HG03442 (cell line): ENCODE measurements around the gene TRMT1.

Experiments used
- ATAC-seq: cut with Tn5 transposase; IDR thresholded peaks from one replicate; pipeline ENCODE4 v1.9.1; 2021; ENCODE audit warnings: mild to moderate bottlenecking, moderate library complexity; ENCODE audit not compliant: unreplicated experiment

TRMT1 gene

GRCh38 chr19:13127811-13128575, 11.5 kb upstream of the TRMT1 start:
- ATAC-seq: no peak

- ATAC-seq: no peak
Measured at GRCh38 chr19:13127051-13127450, 10.5 kb upstream of the TRMT1 start.

- no peak for ATAC-seq
Measured at GRCh38 chr19:13122980-13123957, 6.7 kb upstream of the TRMT1 start.

- ATAC-seq: no peak
Measured at GRCh38 chr19:13122275-13122878, 5.8 kb upstream of the TRMT1 start.

- ATAC-seq: no peak
Measured at GRCh38 chr19:13121551-13122274, 5.2 kb upstream of the TRMT1 start.

GRCh38 chr19:13120817-13121216, 4.3 kb upstream of the TRMT1 start:
- no peak for ATAC-seq

- ATAC-seq: no peak
Measured at GRCh38 chr19:13120031-13120430, 3.5 kb upstream of the TRMT1 start.

GRCh38 chr19:13119627-13120026, 3.1 kb upstream of the TRMT1 start:
- no peak for ATAC-seq

- ATAC-seq: no peak
Measured at GRCh38 chr19:13118424-13119193, 2.1 kb upstream of the TRMT1 start.

GRCh38 chr19:13117772-13118423, 1.4 kb upstream of the TRMT1 start, which contains the start of gene NACC1:
TSS of gene NACC1 (plus strand) at chr19:13118264. CDS start at chr19:13135208, 16,944 bp downstream.
- ATAC-seq: peak; percentile 64

GRCh38 chr19:13117176-13117771, 734 bp upstream of the TRMT1 start:
- ATAC-seq: peak; percentile 8

GRCh38 chr19:13115936-13116281, 631 bp downstream of the TRMT1 start:
- ATAC-seq: no peak

- no peak for ATAC-seq
Measured at GRCh38 chr19:13112555-13112954, 4.0 kb downstream of the TRMT1 start.

GRCh38 chr19:13110099-13110610, 6.4 kb downstream of the TRMT1 start:
- ATAC-seq: no peak

GRCh38 chr19:13109361-13110098, 7.0 kb downstream of the TRMT1 start:
- ATAC-seq: no peak

GRCh38 chr19:13104848-13105711, 11.5 kb downstream of the TRMT1 start:
- ATAC-seq: no peak

- ATAC-seq: peak; percentile 38
Measured at GRCh38 chr19:13104360-13104847, 12.1 kb downstream of the TRMT1 start.
